ENCODE measurements around the gene MOV10.
"Not testable (repeated sequence)": the region's sequence is repeated elsewhere in the genome, so short reads cannot be mapped to it uniquely, and the experiment has no call there.

MOV10 gene

GRCh38 chr1:112674440-112674985, at the start of gene MOV10:
Gene MOV10 (plus strand): TSS chr1:112674659. CDS start chr1:112674913, 254 bp downstream.
- no peak for TF ChIP-seq ZNF274 (IDR thresholded peaks at IDR 0.05; ENCODE audit: low read depth, low read length)
- peak within 1 kb of the TSS; percentile 76 for H3K4me3 ChIP-seq (ENCODE audit: low read length)

GRCh38 chr1:112625696-112626095, 48.8 kb upstream of the MOV10 start:
- H3K4me3 ChIP-seq (ENCODE audit: low read length), result no peak overlapping the region
- no peak for TF ChIP-seq ZNF274 (IDR thresholded peaks at IDR 0.05; ENCODE audit: low read depth, low read length)

- TF ChIP-seq ZNF274 (IDR thresholded peaks at IDR 0.05; ENCODE audit: low read depth, low read length), result no peak
- no peak overlapping the region for H3K4me3 ChIP-seq (ENCODE audit: low read length)
These were observed 48.3 kb upstream of the MOV10 start for GRCh38 chr1:112626193-112626592.

- no peak overlapping the region for H3K4me3 ChIP-seq (ENCODE audit: low read length)
- TF ChIP-seq ZNF274 (IDR thresholded peaks at IDR 0.05; ENCODE audit: low read depth, low read length), result no peak
These were observed 47.6 kb upstream of the MOV10 start for GRCh38 chr1:112626887-112627286.

- TF ChIP-seq ZNF274 (IDR thresholded peaks at IDR 0.05; ENCODE audit: low read depth, low read length), result no peak
- no peak overlapping the region for H3K4me3 ChIP-seq (ENCODE audit: low read length)
These were observed 45.9 kb upstream of the MOV10 start for GRCh38 chr1:112628516-112628915.

GRCh38 chr1:112629256-112629655, 45.2 kb upstream of the MOV10 start:
- TF ChIP-seq ZNF274 (IDR thresholded peaks at IDR 0.05; ENCODE audit: low read depth, low read length), result no peak
- no peak overlapping the region for H3K4me3 ChIP-seq (ENCODE audit: low read length)

- no peak overlapping the region for H3K4me3 ChIP-seq (ENCODE audit: low read length)
- no peak for TF ChIP-seq ZNF274 (IDR thresholded peaks at IDR 0.05; ENCODE audit: low read depth, low read length)
These were observed 40.8 kb upstream of the MOV10 start for GRCh38 chr1:112633628-112634027.

GRCh38 chr1:112634367-112634766, 40.1 kb upstream of the MOV10 start:
- TF ChIP-seq ZNF274 (IDR thresholded peaks at IDR 0.05; ENCODE audit: low read depth, low read length), result no peak
- no peak overlapping the region; the same call in 1 of the 2 replicates for H3K4me3 ChIP-seq (ENCODE audit: low read length)

- TF ChIP-seq ZNF274 (IDR thresholded peaks at IDR 0.05; ENCODE audit: low read depth, low read length), result no peak
- H3K4me3 ChIP-seq (ENCODE audit: low read length), result peak overlapping the region; percentile 58
These were observed 38.4 kb upstream of the MOV10 start for GRCh38 chr1:112636056-112636455.

- no peak overlapping the region; the same call in 1 of the 2 replicates for H3K4me3 ChIP-seq (ENCODE audit: low read length)
- no peak for TF ChIP-seq ZNF274 (IDR thresholded peaks at IDR 0.05; ENCODE audit: low read depth, low read length)
These were observed 37.7 kb upstream of the MOV10 start for GRCh38 chr1:112636597-112637253.

GRCh38 chr1:112637254-112638109, 37.0 kb upstream of the MOV10 start:
- no peak for TF ChIP-seq ZNF274 (IDR thresholded peaks at IDR 0.05; ENCODE audit: low read depth, low read length)
- H3K4me3 ChIP-seq (ENCODE audit: low read length), result no peak overlapping the region

GRCh38 chr1:112638110-112638428, 36.4 kb upstream of the MOV10 start:
- H3K4me3 ChIP-seq (ENCODE audit: low read length), result no peak overlapping the region
- TF ChIP-seq ZNF274 (IDR thresholded peaks at IDR 0.05; ENCODE audit: low read depth, low read length), result no peak

GRCh38 chr1:112640437-112640836, 34.0 kb upstream of the MOV10 start:
- H3K4me3 ChIP-seq (ENCODE audit: low read length), result not testable (repeated sequence)

GRCh38 chr1:112643080-112643479, 31.4 kb upstream of the MOV10 start:
- no peak overlapping the region for H3K4me3 ChIP-seq (ENCODE audit: low read length)
- TF ChIP-seq ZNF274 (IDR thresholded peaks at IDR 0.05; ENCODE audit: low read depth, low read length), result no peak

GRCh38 chr1:112646225-112646624, 28.2 kb upstream of the MOV10 start:
- TF ChIP-seq ZNF274 (IDR thresholded peaks at IDR 0.05; ENCODE audit: low read depth, low read length), result no peak
- H3K4me3 ChIP-seq (ENCODE audit: low read length), result no peak overlapping the region

Data from GM08714 (cell line).